HCT116 (cell line): ENCODE results near the gene SMAD2. TPM values are rescaled to one million over a fixed set of nuclear protein-coding genes. Genes with fewer than 3 reads are reported as not detected.

Experiments used
- ATAC-seq: fragments of 200-7000 bp; cut with Tn5 transposase; 2 replicates; pipeline ENCODE4 v1.9.1; 2020; ENCODE audit warnings: mild to moderate bottlenecking, moderate library complexity
- BruUV-seq: library from RNA; stranded (reverse); fragments of 400-500 nt; replicated peaks from 2 replicates; lab custom pipeline; 2021; lab: Mats Ljungman, UMichigan
- CTCF ChIA-PET: fragments of 300-600 bp; sonication (Branson Sonifier 250); formaldehyde crosslinking; loops from one replicate; lab custom pipeline; 2021; ENCODE audit warnings: antibody characterized with exemption; lab: Charles Lee
- POLR2A ChIA-PET: fragments of 300-600, 350-600 bp; sonication (Branson Sonifier 250); formaldehyde crosslinking; loops from one replicate; lab custom pipeline; 2021; ENCODE audit warnings: antibody characterized with exemption; lab: Charles Lee
- RAD21 ChIA-PET, 2 experiments: fragments of 300-600 bp; sonication (Branson Sonifier 250); formaldehyde crosslinking; loops; one replicate each; lab custom pipeline; 2023; ENCODE audit warnings: low total read pairs in 2 of 2; ENCODE audit not compliant: uncharacterized antibody in 2 of 2, unreplicated experiment in 2 of 2, low non-redundant PET in 1 of 2; lab: Charles Lee
- DNase-seq: peaks from one replicate; pipeline ENCODE4 v3.0.0-alpha.2; 2010; ENCODE audit warnings: low read depth, low spot score
- H2AFZ ChIP-seq: fragments of 200-600 bp; shearing (Covaris generic), sonication (generic); 2 replicates; pipeline ENCODE4 v1.6.1; 2017; ENCODE audit warnings: low read depth, mixed run types, mixed read lengths, antibody characterized with exemption, low read length; ENCODE audit not compliant: poor library complexity, severe bottlenecking
- H3K27ac ChIP-seq: 2 replicates; pipeline ENCODE4 v1.5.1; 2012; ENCODE audit warnings: low read depth, low read length
- H3K27me3 ChIP-seq: fragments of 200-600 bp; sonication (generic); 2 replicates; pipeline ENCODE4 v1.6.1; 2016; ENCODE audit warnings: mixed run types, low read length, mixed read lengths; ENCODE audit not compliant: insufficient read depth
- H3K36me3 ChIP-seq, 2 experiments: fragments of 200-500 bp in 1 of 2; fragments of 200-600 bp in 1 of 2; sonication (Bioruptor generic) in 1 of 2; sonication (generic) in 1 of 2; 2 replicates each; pipeline versions ENCODE4 v1.5.1 to v1.6.1; 2014 to 2016; ENCODE audit warnings: low read length in 2 of 2, inconsistent platforms in 1 of 2, mixed read lengths in 1 of 2, mixed run types in 1 of 2; ENCODE audit not compliant: insufficient read depth in 2 of 2, control insufficient read depth in 1 of 2
- H3K4me1 ChIP-seq, 2 experiments: fragments of 200-600 bp in 1 of 2; sonication (generic) in 1 of 2; 2 replicates each; pipeline versions ENCODE4 v1.5.1 to v1.6.1; 2012 to 2017; ENCODE audit warnings: low read length in 2 of 2, inconsistent platforms in 1 of 2, mild to moderate bottlenecking in 1 of 2, mixed read lengths in 1 of 2, mixed run types in 1 of 2, moderate library complexity in 1 of 2; ENCODE audit not compliant: insufficient read depth in 2 of 2, control insufficient read depth in 1 of 2
- H3K4me2 ChIP-seq: fragments of 200-600 bp; sonication (generic); 2 replicates; pipeline ENCODE4 v1.6.1; 2017; ENCODE audit warnings: mixed run types, low read length, mixed read lengths
- H3K4me3 ChIP-seq, 2 experiments: fragments of 200-600 bp in 1 of 2; sonication (generic) in 1 of 2; replicated peaks in 1 of 2; 2 replicates each; pipeline ENCODE4 v1.5.1; 2011 to 2016; ENCODE audit warnings: low read length in 2 of 2, control low read depth in 1 of 2, low read depth in 1 of 2, mild to moderate bottlenecking in 1 of 2, mixed read lengths in 1 of 2, mixed run types in 1 of 2
- H3K79me2 ChIP-seq: fragments of 200-600 bp; sonication (generic); 2 replicates; pipeline ENCODE4 v1.6.1; 2017; ENCODE audit warnings: mild to moderate bottlenecking, mixed run types, low read length, moderate library complexity, mixed read lengths; ENCODE audit not compliant: insufficient read depth
- H3K9ac ChIP-seq: fragments of 200-600 bp; sonication (generic); 2 replicates; pipeline ENCODE4 v1.6.1; 2016; ENCODE audit warnings: low read length, mixed read lengths
- H3K9me2 ChIP-seq: fragments of 200-600 bp; sonication (generic), shearing (Covaris generic); 2 replicates; pipeline ENCODE4 v1.6.1; 2017; ENCODE audit warnings: mixed run types, mild to moderate bottlenecking, moderate library complexity; ENCODE audit not compliant: insufficient read depth
- H3K9me3 ChIP-seq, 2 experiments: fragments of 200-500 bp in 1 of 2; fragments of 200-600 bp in 1 of 2; sonication (Bioruptor generic) in 1 of 2; sonication (generic) in 1 of 2; 2 replicates each; pipeline ENCODE4 v1.6.1; 2014 to 2017; ENCODE audit warnings: low read length in 2 of 2, mixed read lengths in 2 of 2, inconsistent platforms in 1 of 2, low read depth in 1 of 2, mild to moderate bottlenecking in 1 of 2, mixed run types in 1 of 2, moderate library complexity in 1 of 2; ENCODE audit not compliant: control insufficient read depth in 1 of 2, insufficient read depth in 1 of 2
- H4K20me1 ChIP-seq: fragments of 200-600 bp; sonication (generic), shearing (Covaris generic); 2 replicates; pipeline ENCODE4 v1.6.1; 2017; ENCODE audit warnings: mixed run types, mild to moderate bottlenecking, moderate library complexity; ENCODE audit not compliant: insufficient read depth
- CBX3 ChIP-seq: IDR thresholded peaks from 2 replicates; pipeline ENCODE4 v1.6.1; 2012; ENCODE audit warnings: low read depth
- EGR1 ChIP-seq: IDR thresholded peaks from 2 replicates; pipeline ENCODE4 v1.6.1; 2012; ENCODE audit warnings: low read depth
- EZH2 ChIP-seq: fragments of 200-600 bp; sonication (generic); IDR thresholded peaks from 2 replicates; pipeline ENCODE4 v1.6.1; 2017; ENCODE audit warnings: antibody characterized with exemption, mixed run types
- EZH2phosphoT487 ChIP-seq: fragments of 200-600 bp; IDR thresholded peaks from 2 replicates; pipeline ENCODE4 v1.6.1; 2018; ENCODE audit warnings: antibody characterized with exemption, borderline replicate concordance
- FOSL1 ChIP-seq: IDR thresholded peaks from 2 replicates; pipeline ENCODE4 v1.6.1; 2012; ENCODE audit warnings: low read depth
- JUND ChIP-seq: IDR thresholded peaks from 2 replicates; pipeline ENCODE4 v1.6.1; 2012
- TCF7L2 ChIP-seq: IDR thresholded peaks from 2 replicates; pipeline ENCODE4 v1.7.0; 2011; ENCODE audit warnings: borderline replicate concordance, inconsistent platforms; ENCODE audit not compliant: insufficient read depth, insufficient read length; ENCODE audit errors: extremely low read depth
- ZFX ChIP-seq: fragments of 450-650 bp; IDR thresholded peaks from 2 replicates; pipeline ENCODE4 v1.6.1; 2017
- intact Hi-C: fragments of 100-400 bp; cut with micrococcal nuclease; formaldehyde crosslinking; loops from 2 replicates; pipeline ENCODE4 v1.10.0; 2022
- total RNA-seq: library from RNA; stranded (reverse); gene quantifications from one replicate; pipeline ENCODE4 v1.2.1, GENCODE V29; 2021; ENCODE audit not compliant: unreplicated experiment
- TF ChIP-seq, protein P1 (sequence below): IDR thresholded peaks from 2 replicates; pipeline ENCODE4 v1.6.1; 2012
- TF ChIP-seq, protein P2 (sequence below): IDR thresholded peaks from 2 replicates; pipeline ENCODE4 v1.6.1; 2011; ENCODE audit warnings: mild to moderate bottlenecking, low read length, moderate library complexity; ENCODE audit not compliant: insufficient replicate concordance; ENCODE audit errors: extremely low read depth

The SMAD2 gene
- total RNA-seq, 1 experiment from 2014 or later = 130 TPM

GRCh38 chr18:47832348-47832747, 98.1 kb downstream of the SMAD2 start:
- H3K9me3 ChIP-seq = no peaks in the 10 kb centered on the region
- TF ChIP-seq EZH2phosphoT487 = no peak
- ChIA-PET POLR2A (no interaction called here), CTCF (no interaction called here), RAD21 (no interaction called here)
- H4K20me1 ChIP-seq = no peaks in the 10 kb centered on the region
- no peaks in the 10 kb centered on the region for H3K4me1 ChIP-seq
- H2AFZ ChIP-seq = no peak overlapping the region
- no peaks in the 10 kb centered on the region for H3K9me2 ChIP-seq
- H3K4me3 ChIP-seq = no peak overlapping the region
- H3K4me2 ChIP-seq = no peak overlapping the region
- no peak overlapping the region for H3K9ac ChIP-seq
- no TSS peak for BruUV-seq
- no peak for DNase-seq
- H3K27me3 ChIP-seq = no peaks in the 10 kb centered on the region
- no peaks in the 10 kb centered on the region for H3K79me2 ChIP-seq
- intact Hi-C loops = no loop called here
- ATAC-seq = no peak
- H3K27ac ChIP-seq = no peak overlapping the region
- H3K36me3 ChIP-seq = no peaks in the 10 kb centered on the region

DNA sequence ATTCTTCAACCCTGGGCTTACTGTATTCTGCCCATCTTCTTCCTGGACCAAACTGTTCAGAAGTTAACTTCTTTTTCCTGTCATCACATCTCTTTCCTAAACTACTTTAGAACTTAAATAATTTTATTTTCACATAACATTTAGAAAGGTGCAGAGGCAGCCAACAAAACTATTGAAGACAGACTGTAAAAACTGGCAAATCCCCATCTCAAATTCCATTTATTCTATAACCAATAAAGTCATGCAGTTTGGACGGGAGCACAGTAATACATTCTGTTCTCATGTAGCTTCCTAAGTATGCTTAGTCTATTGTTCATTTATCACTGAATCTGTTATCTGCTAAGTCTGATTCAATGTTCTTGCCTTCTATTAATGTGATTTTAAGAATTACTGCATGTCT, 99.1 kb downstream of the SMAD2 start:
- no peak for ATAC-seq
- Histone ChIP-seq H3K79me2 (no peaks in the 10 kb centered on the region), H3K27me3 (no peaks in the 10 kb centered on the region), H3K36me3 (no peaks in the 10 kb centered on the region), H3K27ac (no peak overlapping the region), H3K9me2 (no peaks in the 10 kb centered on the region), H3K4me2 (no peak overlapping the region), H2AFZ (no peak overlapping the region), H3K4me3 (no peak overlapping the region), H4K20me1 (no peaks in the 10 kb centered on the region), H3K9ac (no peak overlapping the region), H3K9me3 (no peaks in the 10 kb centered on the region), H3K4me1 (no peaks in the 10 kb centered on the region)
- ChIA-PET CTCF (no interaction called here), RAD21 (no interaction called here), POLR2A (no interaction called here)
- no peak for DNase-seq
- TF ChIP-seq EZH2 = no peak
- TF ChIP-seq EGR1 = no peak
- no peak for TF ChIP-seq FOSL1
- TF ChIP-seq TCF7L2 = no peak
- TF ChIP-seq CBX3 = no peak
- TF ChIP-seq, protein P1, sequence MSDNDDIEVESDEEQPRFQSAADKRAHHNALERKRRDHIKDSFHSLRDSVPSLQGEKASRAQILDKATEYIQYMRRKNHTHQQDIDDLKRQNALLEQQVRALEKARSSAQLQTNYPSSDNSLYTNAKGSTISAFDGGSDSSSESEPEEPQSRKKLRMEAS = no peak
- no peak for TF ChIP-seq JUND
- TF ChIP-seq ZFX = no peak
- TF ChIP-seq, protein P2, sequence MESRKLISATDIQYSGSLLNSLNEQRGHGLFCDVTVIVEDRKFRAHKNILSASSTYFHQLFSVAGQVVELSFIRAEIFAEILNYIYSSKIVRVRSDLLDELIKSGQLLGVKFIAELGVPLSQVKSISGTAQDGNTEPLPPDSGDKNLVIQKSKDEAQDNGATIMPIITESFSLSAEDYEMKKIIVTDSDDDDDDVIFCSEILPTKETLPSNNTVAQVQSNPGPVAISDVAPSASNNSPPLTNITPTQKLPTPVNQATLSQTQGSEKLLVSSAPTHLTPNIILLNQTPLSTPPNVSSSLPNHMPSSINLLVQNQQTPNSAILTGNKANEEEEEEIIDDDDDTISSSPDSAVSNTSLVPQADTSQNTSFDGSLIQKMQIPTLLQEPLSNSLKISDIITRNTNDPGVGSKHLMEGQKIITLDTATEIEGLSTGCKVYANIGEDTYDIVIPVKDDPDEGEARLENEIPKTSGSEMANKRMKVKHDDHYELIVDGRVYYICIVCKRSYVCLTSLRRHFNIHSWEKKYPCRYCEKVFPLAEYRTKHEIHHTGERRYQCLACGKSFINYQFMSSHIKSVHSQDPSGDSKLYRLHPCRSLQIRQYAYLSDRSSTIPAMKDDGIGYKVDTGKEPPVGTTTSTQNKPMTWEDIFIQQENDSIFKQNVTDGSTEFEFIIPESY = no peak
- intact Hi-C loops = no loop called here
- no TSS peak for BruUV-seq
